Neural cell (in vitro differentiated cells): ENCODE measurements around the gene ABCB4.

Source experiments
- CTCF ChIP-seq: fragments of 450-650 bp; IDR thresholded peaks from 2 replicates; pipeline ENCODE4 v1.5.1; 2014; ENCODE audit warnings: antibody characterized with exemption, mild to moderate bottlenecking, moderate library complexity; ENCODE audit not compliant: poor library complexity, severe bottlenecking
- EP300 ChIP-seq: fragments of 450-650 bp; conservative IDR thresholded peaks from 2 replicates; pipeline ENCODE4 v1.6.1; 2014; ENCODE audit warnings: antibody characterized with exemption, mild to moderate bottlenecking, moderate library complexity; ENCODE audit not compliant: poor library complexity, severe bottlenecking
- EZH2 ChIP-seq: fragments of 200-600, 300-800 bp; shearing (Covaris generic), sonication (generic); IDR thresholded peaks from 2 replicates; pipeline ENCODE4 v1.6.1; 2014; ENCODE audit warnings: antibody characterized with exemption, low read length, borderline replicate concordance, mild to moderate bottlenecking; ENCODE audit not compliant: insufficient read depth, poor library complexity, severe bottlenecking
- POLR2AphosphoS5 ChIP-seq: IDR thresholded peaks from 2 replicates; pipeline ENCODE4 v1.6.1; 2012
- REST ChIP-seq: IDR thresholded peaks from 2 replicates; pipeline ENCODE4 v1.6.1; 2012; ENCODE audit warnings: borderline replicate concordance

- TF ChIP-seq CTCF (no peak), POLR2AphosphoS5 (no peak), EZH2 (no peak), EP300 (no peak), REST (no peak)
These were observed 11.5 kb downstream of the ABCB4 start for GRCh38 chr7:87463982-87464381.
